ENCODE measurements around the gene NOP9.

NOP9 gene

GRCh38 chr14:24329073-24329663 is 29.5 kb downstream of the NOP9 start:
- no peak overlapping the region for H3K27ac ChIP-seq (ENCODE audit: low read length)
- peaks cover 20% of the 10 kb centered on the region for H4K20me1 ChIP-seq (ENCODE audit: insufficient read depth, low read length)
- no peak overlapping the region for H3K9ac ChIP-seq (ENCODE audit: low read depth, low read length)
- no peak for DNase-seq
- H3K79me2 ChIP-seq (ENCODE audit: insufficient read depth, low read length), result no peaks in the 10 kb centered on the region
- no peak for ATAC-seq (ENCODE audit: insufficient read depth, low read depth)
- H3K27me3 ChIP-seq (ENCODE audit: insufficient read depth, low read length, poor library complexity), result peaks cover 9% of the 10 kb centered on the region
- H2AFZ ChIP-seq (ENCODE audit: low read depth, low read length), result no peak overlapping the region
- H3K9me3 ChIP-seq (ENCODE audit: insufficient read depth, low read length, severe bottlenecking), result no peaks in the 10 kb centered on the region
- H3K4me2 ChIP-seq (ENCODE audit: insufficient read depth, low read length), result no peak overlapping the region
- no peaks in the 10 kb centered on the region for H3K36me3 ChIP-seq (ENCODE audit: insufficient read depth, low read length)
- TF ChIP-seq, protein P1, sequence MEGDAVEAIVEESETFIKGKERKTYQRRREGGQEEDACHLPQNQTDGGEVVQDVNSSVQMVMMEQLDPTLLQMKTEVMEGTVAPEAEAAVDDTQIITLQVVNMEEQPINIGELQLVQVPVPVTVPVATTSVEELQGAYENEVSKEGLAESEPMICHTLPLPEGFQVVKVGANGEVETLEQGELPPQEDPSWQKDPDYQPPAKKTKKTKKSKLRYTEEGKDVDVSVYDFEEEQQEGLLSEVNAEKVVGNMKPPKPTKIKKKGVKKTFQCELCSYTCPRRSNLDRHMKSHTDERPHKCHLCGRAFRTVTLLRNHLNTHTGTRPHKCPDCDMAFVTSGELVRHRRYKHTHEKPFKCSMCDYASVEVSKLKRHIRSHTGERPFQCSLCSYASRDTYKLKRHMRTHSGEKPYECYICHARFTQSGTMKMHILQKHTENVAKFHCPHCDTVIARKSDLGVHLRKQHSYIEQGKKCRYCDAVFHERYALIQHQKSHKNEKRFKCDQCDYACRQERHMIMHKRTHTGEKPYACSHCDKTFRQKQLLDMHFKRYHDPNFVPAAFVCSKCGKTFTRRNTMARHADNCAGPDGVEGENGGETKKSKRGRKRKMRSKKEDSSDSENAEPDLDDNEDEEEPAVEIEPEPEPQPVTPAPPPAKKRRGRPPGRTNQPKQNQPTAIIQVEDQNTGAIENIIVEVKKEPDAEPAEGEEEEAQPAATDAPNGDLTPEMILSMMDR (IDR thresholded peaks at IDR 0.05; ENCODE audit: borderline replicate concordance, extremely low read depth, low read length, poor library complexity, severe bottlenecking), result no peak
- no peak for TF ChIP-seq EZH2 (IDR thresholded peaks at IDR 0.05; ENCODE audit: borderline replicate concordance, low read depth, low read length, severe bottlenecking)
- H3K4me1 ChIP-seq (ENCODE audit: insufficient read depth, low read length), result peaks cover 25% of the 10 kb centered on the region
- no peak overlapping the region for H3K4me3 ChIP-seq (ENCODE audit: low read depth in 1 of 2, low read length in 2 of 2)

GRCh38 chr14:24329736-24330135 is 30.1 kb downstream of the NOP9 start:
- TF ChIP-seq EZH2 (IDR thresholded peaks at IDR 0.05; ENCODE audit: borderline replicate concordance, low read depth, low read length, severe bottlenecking), result no peak
- TF ChIP-seq, protein P1 (IDR thresholded peaks at IDR 0.05; ENCODE audit: borderline replicate concordance, extremely low read depth, low read length, poor library complexity, severe bottlenecking), result no peak
- Histone ChIP-seq H3K9ac (ENCODE audit: low read depth, low read length) (no peak overlapping the region), H3K4me3 (ENCODE audit: low read depth in 1 of 2, low read length in 2 of 2) (no peak overlapping the region), H3K27ac (ENCODE audit: low read length) (no peak overlapping the region), H3K4me2 (ENCODE audit: insufficient read depth, low read length) (no peak overlapping the region), H4K20me1 (ENCODE audit: insufficient read depth, low read length) (peaks cover 20% of the 10 kb centered on the region), H3K9me3 (ENCODE audit: insufficient read depth, low read length, severe bottlenecking) (no peaks in the 10 kb centered on the region), H3K36me3 (ENCODE audit: insufficient read depth, low read length) (no peaks in the 10 kb centered on the region), H3K79me2 (ENCODE audit: insufficient read depth, low read length) (no peaks in the 10 kb centered on the region), H3K27me3 (ENCODE audit: insufficient read depth, low read length, poor library complexity) (peaks cover 9% of the 10 kb centered on the region), H3K4me1 (ENCODE audit: insufficient read depth, low read length) (peaks cover 25% of the 10 kb centered on the region), H2AFZ (ENCODE audit: low read depth, low read length) (no peak overlapping the region)
- no peak for ATAC-seq (ENCODE audit: insufficient read depth, low read depth)
- no peak for DNase-seq

GRCh38 chr14:24330973-24331674 is 31.5 kb downstream of the NOP9 start:
- H3K27ac ChIP-seq (ENCODE audit: low read length), result no peak overlapping the region
- H3K9me3 ChIP-seq (ENCODE audit: insufficient read depth, low read length, severe bottlenecking), result no peaks in the 10 kb centered on the region
- H3K36me3 ChIP-seq (ENCODE audit: insufficient read depth, low read length), result no peaks in the 10 kb centered on the region
- peaks cover 9% of the 10 kb centered on the region for H3K27me3 ChIP-seq (ENCODE audit: insufficient read depth, low read length, poor library complexity)
- ATAC-seq (ENCODE audit: insufficient read depth, low read depth), result no peak
- H3K4me3 ChIP-seq (ENCODE audit: low read depth in 1 of 2, low read length in 2 of 2), result no peak overlapping the region
- no peaks in the 10 kb centered on the region for H3K79me2 ChIP-seq (ENCODE audit: insufficient read depth, low read length)
- TF ChIP-seq, protein P1 (IDR thresholded peaks at IDR 0.05; ENCODE audit: borderline replicate concordance, extremely low read depth, low read length, poor library complexity, severe bottlenecking), result no peak
- TF ChIP-seq EZH2 (IDR thresholded peaks at IDR 0.05; ENCODE audit: borderline replicate concordance, low read depth, low read length, severe bottlenecking), result no peak
- peaks cover 23% of the 10 kb centered on the region for H4K20me1 ChIP-seq (ENCODE audit: insufficient read depth, low read length)
- H3K9ac ChIP-seq (ENCODE audit: low read depth, low read length), result no peak overlapping the region
- no peak overlapping the region for H3K4me2 ChIP-seq (ENCODE audit: insufficient read depth, low read length)
- no peak for DNase-seq
- H2AFZ ChIP-seq (ENCODE audit: low read depth, low read length), result no peak overlapping the region
- H3K4me1 ChIP-seq (ENCODE audit: insufficient read depth, low read length), result peaks cover 25% of the 10 kb centered on the region
